Muscle of arm (tissue), 12 donors: ENCODE results near the gene GRIN1. TPM values are rescaled to one million over a fixed set of nuclear protein-coding genes. Genes with fewer than 3 reads are reported as not detected.
"Not testable (repeated sequence)": the region's sequence is repeated elsewhere in the genome, so short reads cannot be mapped to it uniquely, and the experiment has no call there.

Source experiments
- DNase-seq: peaks from one replicate; pipeline ENCODE4 v3.0.0-alpha.2; 2013
- polyA plus RNA-seq, 12 donors: library from polyadenylated mRNA; unstranded; fragments of 120-200 nt; gene quantifications; one replicate each; pipeline ENCODE4 v1.2.1, GENCODE V29; 2013; ENCODE audit not compliant: insufficient read length in 12 of 12

Gene GRIN1
- polyA plus RNA-seq, 12 donors, result 0.09 to 0.84 (median 0.14) TPM; not detected in 8

DNA sequence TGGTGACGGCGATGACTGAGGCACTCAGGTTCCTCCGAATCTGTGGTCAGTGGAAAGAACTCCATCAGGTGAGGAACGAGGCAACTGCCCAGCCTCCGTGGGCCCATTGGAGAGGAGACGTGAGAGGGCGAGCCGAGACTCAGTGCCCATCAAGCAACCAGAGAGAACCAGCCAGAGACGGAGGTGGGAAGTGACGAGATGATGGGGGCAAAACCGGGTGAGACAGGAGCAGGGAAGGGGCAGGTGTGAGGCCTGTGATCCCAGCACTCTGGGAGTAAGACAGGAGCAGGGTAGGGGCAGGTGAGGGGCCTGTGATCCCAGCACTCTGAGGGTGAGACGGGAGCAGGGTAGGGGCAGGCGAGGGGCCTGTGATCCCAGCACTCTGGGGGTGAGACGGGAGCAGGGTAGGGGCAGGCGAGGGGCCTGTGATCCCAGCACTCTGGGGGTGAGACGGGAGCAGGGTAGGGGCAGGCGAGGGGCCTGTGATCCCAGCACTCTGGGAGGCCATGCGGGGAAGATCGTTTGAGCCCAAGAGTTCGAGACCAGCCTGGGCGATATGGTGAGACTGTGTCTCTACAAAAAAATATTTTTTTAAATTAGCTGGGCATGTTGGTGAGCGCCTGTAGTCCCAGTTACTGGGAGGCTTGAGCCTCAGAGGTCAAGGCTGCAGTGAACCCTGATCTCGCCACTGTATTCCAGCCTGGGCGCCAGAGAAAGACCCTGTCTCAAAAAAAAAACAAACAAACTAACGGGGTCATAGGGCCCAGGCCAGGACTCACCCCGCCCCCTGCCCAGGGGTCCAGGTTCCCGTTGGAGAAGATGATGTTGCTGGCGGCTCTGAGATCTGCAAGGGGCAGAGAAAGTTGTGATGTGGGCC is 27.8 kb upstream of the GRIN1 start:
- DNase-seq, result no peak

DNA sequence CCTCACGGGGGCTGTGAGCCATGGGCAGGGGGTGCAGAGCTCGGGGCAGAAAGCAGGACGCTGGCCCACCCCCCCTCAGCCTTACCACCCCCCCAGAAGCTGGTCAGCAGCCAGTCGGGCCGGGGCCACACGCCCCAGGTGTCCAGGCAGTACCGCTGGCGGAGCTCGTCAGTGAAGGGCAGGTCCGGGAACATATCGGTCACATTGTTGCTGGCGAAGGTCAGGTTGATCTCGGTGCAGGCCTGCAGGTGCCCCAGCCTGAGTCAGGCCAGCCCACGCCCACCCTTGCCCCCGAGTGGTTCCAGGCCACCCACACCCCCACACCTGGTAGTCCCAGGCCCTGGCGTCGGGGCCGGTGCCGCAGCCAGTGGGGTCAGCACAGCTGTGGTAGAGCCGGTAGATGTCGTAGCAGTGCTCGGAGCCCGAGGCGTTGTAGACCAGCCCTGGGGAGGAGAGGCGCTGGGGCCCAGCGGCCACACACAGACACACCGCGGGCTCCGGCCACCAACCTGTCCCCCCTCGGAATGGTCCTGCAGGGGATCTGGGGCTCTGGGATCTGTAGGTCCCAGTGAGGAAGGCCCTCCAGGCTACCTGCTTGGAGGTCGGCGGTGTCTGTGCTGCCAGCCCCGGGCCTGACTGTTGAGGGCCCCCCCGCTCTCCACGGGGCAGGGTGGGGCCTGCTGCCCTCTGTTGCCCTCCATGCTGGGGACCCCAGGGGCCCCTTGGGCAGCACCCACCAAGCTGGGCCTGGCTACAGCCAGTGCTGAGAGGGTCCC is 27.0 kb upstream of the GRIN1 start:
- DNase-seq, result no peak

DNA sequence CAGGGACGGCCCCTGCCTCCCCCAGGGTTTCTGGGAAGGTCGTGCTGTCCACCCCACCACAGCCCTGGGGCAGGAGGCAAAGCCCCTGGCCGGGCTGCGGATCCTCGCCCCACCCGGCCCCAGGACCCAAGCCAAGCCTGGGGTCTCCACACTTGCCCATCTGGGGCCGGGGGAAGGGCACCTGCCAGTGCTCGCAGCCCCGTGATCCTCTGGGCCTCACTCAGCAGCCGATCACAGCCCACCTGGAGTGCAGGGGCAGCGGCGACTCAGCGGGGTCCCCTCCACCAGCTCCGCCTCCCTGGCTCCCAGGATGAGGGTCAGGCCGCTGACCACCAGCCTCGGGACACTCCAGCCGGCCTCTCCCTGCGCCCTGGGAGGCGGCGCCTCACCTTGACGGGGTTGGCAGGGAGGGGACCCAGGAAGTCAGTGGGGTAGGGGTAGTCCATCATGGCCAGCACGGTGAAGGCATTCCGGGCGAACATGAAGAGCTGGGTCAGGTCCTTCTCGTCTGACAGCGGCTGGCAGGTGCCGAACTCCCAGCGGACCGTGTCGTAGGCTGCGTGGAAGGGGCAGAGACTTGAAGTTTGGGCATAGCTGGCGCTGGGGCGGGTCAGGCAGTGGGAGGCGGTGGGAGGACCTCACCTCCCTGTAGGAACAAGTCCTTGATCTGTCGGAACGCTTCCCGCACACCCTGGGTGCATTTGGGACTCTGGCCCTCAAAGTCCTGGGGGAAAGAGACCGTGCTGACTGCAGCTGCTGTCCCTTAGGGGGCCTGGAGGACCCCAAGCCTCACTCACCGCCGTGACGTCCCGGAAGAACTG is 26.2 kb upstream of the GRIN1 start:
- DNase-seq, result no peak

DNA sequence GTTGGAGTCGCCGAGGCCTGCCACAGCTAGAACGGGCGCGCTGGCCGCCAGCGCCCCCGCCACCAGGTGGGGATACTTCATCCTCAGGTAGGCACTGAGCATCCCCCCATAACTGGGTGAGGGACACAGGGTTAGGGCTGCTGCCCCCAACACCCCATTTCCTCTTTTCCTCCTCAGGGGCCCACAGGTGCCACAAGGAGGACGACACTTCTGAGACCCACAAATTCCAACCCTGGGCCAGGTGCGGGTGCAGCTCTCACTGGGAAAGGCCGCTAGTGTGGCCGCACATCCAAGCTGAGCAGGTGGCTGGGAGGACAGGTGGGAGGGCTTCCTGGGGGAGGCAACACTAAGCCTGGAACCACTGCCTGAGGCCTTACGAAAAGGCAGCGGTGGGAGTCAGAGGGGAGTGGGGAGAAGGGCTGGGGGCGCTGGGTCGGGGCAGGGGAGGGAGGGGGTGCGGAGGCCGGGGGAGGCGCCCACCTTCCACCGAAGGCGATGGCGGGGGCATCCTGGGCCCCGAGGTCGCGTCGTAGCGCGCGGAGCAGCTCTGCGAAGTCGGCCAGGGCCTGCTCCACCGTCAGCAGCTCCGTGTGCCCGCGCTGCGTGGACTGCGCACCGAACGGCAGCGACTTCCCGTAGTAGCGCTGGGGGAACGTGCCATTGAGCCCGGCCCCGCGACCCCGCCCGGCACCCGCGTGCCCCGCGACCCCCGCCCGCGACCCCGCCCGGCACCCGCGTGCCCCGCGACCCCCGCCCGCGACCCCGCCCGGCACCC is 25.4 kb upstream of the GRIN1 start:
- DNase-seq, result no peak

DNA sequence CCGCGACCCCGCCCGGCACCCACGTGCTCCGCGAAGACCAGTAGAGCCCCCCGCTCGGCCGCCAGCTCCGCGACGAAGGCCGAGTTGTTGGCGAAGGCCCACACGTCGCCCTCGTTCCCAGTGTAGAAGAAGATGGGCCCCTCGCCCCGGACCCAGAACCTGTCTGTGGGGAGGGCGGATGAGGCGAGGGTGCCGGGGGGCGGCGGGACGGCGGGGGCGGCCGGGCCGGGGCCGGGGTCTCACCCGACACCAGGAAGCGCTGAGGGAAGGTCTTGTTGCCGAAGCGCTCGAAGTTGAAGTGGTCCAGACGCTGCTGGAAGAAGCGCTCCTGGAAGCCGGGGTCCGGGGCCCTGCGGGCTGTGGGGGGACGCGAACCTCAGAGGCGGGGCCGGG is 24.7 kb upstream of the GRIN1 start:
- no peak for DNase-seq

DNA sequence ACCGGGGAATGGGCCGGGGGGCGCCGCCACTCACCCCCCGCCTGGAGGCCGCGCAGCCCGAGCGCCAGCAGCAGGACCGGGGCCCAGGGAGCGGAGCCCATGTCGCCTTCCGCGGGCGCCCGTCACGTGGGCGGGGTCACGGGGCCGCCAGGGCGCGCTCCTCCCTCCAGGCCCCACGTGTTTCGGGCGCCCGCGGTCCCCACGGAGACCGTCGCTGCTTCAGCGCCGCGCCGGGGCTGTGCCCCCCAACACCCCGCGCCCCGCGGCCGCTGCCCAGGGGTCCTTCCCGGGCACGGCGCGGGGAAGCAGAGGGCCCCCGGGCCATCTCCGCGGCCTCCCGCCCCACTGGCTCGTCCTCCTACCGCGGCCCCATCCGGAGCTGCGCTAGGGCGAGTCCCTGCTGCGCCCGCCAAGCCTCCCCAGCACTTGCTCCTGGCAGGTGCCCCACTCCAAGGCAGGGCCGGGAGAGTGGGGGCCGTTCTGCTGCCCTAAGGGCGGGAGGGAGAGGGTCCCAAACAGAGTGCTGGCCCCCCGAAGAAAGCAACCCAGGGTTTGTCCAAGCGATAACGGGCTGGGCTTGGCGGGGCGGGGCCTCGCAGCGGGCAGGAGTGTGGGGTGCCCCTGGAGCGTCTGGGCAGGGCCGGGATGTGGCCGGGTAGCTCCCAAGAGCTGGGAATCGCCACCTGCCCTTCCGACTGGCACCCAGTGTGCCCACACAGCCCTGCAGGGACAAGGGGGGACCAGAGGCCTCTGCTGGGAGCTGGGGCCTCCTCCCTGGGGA is 24.2 kb upstream of the GRIN1 start, which contains the start of gene DPP7:
Gene DPP7, minus strand, starts transcription at position 121 of the 781 bp plus-strand sequence. Its CDS starts 20 bp downstream, at position 101.
- DNase-seq, result no peak

DNA sequence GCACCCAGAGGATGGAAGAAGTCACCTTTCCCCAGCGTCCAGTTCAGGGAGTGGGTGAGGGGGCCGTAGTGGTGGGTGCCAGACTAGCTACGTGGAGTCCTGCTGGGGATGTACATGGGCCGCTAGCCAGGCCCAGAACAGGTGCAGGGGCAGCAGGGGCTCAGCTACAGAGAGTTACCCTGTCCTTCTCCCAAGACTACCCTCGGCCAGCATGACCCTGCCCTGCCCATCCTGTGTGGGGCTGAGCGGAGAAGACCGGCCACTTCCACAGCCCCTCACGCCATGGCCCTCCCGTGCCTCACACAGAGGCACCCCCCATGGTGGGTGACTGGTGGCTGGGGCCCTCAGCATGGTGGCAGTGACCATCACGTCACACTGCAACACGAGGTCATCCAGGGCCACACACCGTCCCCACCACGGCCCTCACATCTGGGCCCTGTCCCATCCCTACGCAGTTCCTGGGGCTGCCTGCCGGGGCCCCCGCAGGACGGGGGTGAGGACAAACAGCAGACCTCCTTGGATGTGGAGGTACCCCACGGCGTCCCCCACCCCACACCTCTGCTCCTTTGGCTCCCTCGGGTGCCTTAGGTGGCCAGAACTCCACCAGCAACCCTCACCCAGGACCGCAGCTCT is 23.4 kb upstream of the GRIN1 start:
- no peak for DNase-seq

DNA sequence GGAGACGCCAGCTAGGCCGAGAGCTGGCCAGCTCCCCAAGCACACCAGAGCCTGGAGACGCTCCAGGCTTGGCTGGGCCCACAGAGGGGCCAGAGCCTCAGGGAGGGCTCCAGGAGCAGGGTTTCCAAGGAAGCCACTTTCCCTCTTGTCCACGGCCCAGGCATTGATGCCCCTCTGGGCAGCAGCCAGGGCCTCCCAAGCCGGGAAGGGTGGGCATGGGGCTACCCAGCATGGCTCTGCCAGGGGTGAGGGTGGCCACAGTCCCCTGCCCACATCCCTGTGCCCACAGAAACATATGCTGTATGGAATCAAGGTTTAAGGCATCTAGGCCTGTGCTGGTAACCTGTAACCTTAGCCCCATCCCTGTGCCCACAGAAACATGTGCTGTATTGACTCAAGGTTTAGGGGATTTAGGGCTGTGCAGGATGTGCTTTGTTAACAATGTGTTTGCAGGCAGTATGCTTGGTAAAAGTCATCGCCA is 22.9 kb upstream of the GRIN1 start:
- no peak for DNase-seq

DNA sequence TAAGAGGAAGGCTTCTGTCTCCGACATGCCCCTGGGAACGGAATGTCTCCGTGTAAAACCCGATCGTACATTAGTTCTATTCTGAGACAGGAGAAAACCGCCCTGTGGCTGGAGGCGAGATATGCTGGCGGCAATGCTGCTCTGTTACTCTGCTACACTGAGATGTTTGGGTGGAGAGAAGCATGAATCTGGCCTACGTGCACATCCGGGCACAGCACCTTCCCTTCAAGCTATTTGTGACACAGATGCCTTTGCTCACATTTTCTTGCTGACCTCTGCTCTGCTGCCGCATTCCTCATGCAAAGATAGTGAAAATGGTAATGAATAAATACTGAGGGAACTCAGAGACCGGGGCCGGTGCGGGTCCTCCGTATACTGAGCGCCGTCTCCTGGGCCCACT is 22.2 kb upstream of the GRIN1 start:
- DNase-seq, result no peak

DNA sequence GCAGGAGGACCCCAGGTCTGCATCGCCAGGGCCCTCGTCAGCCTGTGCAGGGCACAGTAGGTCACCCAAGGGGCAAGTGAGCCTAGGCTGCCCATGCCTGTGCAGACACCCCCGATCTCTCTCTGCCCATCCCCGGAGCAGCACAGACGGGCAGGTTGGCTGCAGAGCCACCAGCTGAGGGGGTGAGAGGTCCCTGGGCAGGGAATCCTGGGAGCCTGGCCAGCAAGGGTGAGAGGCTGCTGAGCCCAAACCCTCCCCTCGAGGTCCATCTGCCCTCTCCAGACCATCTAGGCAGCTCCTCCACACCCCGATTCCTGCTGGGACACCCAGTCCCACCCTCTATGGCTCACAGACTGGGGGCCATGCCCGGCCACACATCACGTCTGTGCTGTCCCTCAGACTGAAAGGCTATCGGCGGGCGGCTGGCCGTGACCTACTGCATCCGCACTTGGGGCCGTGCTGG is 21.7 kb upstream of the GRIN1 start:
- no peak for DNase-seq

DNA sequence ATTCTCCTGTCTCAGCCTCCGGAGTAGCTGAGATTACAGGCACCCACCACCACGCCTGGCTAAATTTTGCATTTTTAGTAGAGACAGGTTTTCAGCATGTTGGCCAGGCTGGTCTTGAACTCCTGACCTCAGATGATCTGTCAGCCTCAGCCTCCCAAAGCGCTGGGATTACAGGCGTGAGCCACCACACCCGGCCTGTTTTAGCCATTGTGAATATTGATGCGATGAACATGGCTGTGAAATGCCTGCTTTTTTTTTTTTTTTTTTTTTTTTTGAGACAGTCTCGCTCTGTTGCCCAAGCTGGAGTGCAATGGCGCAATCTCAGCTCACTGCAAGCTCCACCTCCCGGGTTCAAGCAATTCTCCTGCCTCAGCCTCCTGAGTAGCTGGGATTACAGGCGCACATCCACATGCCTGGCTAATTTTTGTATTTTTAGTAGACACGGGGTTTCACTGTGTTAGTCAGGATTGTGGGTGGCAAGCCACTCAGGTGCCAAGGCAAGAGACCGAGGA is 20.8 kb upstream of the GRIN1 start:
- not testable (repeated sequence) for DNase-seq

DNA sequence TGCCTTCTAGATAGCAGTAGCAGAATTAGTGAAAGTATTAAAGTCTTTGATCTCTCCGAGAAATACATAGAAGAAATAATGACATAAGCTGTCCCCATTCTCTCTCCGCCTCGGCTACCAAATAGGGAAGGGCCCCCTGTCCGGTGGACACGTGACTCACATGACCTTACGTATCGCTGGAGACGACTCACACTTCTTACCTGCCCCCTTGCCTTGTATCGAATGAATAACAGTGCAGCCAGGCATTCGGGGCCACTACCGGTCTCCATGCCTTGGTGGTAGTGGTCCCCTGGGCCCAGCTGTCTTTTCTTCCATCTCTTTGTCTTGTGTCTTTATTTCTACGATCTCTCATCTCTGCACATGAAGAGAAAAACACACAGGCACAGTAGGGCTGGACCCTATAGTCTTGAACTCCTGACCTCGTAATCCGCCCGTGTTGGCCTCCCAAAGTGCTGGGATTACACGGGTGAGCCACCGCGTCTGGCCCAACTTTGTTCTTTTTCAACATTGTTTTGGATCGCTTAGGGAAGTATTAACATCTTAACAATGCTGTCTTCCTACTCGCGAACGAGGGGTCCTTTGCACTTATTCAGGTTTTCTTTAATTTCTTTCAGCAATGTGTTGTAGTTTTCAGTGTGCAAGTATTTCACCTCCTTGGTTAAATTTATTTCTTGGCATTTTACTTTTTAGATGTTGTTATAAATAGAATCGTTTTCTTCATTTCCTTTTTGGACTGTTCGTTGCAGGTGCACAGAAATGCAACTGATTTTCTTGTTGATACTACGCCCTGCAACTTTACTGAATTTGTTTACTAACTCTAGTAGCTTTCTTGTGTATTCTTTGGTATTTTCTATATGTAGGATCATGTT is 16.8 kb upstream of the GRIN1 start:
- not testable (repeated sequence) for DNase-seq

DNA sequence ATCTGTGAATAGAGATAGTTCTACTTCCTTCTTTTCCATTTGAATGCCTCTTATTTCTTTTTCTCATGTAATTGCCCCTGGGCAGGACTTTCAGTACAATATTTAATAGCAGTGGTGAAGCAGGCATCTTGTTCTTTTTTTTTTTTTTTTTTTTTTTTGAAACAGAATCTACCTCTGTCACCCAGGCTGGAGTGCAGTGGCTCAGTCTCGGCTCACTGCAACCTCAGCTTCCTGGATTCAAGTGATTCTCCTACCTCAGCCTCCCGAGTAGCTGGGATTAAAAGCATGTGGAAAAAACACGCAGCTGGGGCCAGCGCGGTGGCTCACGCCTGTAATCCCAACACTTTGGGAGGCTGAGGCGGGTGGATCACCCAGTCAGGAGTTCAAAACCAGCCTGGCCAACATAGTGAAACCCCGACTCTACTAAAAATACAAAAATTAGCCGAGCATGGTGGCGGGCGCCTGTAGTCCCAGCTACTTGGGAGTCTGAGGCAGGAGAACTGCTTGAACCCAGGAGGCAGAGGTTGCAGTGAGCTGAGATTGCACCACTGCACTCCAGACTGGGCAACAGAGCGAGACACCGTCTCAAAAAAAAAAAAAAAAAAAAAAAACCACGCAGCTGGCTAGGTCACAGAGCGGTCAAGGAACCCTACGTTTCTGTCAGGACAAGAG is 16.0 kb upstream of the GRIN1 start:
- not testable (repeated sequence) for DNase-seq

DNA sequence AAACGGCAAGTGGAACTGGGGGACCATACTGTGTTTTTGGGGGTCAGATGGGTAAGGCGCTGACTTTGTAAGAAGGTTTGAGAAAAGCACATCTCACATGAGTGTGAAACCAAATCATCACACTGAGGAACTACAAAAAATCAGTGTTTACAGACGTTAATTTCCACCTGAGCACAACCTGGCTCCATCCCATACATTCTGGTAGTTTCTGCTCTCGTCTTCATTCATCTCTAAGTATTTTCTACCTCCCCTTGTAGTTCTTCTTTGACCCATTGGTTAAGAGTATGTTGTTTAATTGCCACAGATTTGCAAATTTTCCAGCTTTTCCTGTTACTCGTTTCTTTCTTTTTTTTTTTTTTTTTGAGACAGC is 15.5 kb upstream of the GRIN1 start:
- no peak for DNase-seq

DNA sequence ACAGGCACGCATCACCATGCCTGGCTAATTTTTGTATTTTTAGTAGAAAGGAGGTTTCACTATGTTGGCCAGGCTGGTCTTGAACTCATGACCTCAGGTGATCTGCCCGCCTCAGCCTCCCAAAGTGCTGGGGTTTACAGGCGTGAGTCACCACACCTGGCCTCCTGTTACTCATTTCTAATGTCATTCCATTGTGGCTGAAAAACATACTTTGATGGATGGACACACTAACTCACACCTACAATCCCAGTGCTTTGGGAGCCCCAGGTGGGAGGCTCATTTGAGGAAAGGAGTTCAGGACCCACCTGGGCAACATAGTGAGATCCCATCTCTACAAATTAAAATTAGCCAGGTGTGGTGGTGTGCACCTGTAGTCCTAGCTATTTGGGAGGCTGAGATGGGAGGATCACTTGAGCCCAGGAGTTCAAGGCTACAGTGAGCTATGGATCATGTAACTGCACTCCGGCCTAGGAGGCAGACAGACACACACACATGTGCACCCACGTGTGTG is 14.9 kb upstream of the GRIN1 start:
- not testable (repeated sequence) for DNase-seq

DNA sequence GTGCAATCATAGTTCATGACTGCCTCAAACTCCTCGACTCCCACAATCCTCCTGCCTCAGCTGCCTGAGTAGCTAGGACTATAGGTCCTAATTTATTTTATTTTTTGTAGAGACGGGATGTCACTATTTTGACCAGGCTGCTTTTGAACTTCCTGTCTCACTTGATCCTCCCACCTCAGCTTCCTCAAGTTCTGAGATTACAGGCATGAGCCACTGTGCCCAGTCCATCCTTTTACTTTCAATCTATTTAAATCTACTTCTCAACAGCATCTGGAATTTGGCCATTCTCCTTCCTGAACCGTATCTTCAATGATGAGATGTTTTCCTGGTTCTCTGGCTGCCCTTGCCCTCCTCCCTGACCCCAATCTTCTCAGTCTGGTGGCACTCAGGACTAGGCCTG is 12.2 kb upstream of the GRIN1 start:
- DNase-seq, result no peak

DNA sequence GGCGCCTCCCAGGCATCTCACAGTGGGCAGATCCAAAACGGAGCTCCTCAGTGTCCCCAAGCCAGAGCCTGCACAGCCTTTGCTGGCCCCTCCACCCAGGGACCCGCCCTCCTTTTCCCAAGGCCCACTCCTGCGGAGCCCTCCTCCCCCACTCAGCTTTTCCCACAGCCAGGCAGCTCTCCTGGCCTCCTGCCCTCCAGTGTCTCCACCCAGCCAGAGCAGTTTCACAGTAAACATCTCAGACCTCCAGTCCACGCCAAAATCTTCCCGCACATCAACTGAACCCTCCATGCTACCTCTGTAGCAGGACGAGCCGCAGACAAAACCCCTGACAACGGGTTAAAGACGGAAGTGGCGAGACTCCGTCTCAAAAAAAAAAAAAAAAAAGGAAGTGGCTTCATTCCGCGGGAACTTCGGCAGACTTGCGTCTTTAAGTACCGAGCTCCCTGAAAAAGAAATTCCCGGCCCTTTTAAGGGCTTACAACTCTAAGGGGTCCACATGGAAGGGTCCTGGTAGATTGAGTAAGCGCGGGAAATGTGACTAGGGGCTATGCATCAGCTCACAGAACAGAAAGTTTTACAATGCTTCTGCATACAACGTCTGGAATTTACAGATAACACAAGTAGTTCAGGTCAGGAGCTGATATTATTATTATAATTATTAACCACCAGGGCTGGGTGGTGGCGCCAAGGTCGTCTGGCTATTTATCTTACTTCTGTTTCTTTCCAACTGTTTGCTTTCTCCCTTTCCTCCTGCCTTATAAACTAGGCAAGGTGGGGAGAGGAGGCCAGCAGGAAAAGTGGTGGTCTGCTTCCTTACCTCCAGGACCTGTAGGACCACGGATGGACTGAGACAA is 11.4 kb upstream of the GRIN1 start:
- no peak for DNase-seq
